Measurements from ENCODE around the gene FCRL5.

- TF ChIP-seq CTCF (IDR thresholded peaks at IDR 0.05) (no peak), POLR2A (IDR thresholded peaks at IDR 0.05) (no peak)
Observed at GRCh38 chr1:157584503-157584902, 32.2 kb upstream of the FCRL5 start.
